Activated CD4-positive, CD25-positive, alpha-beta regulatory T cell treated with anti-CD3 and anti-CD28 coated beads, Interleukin-2, amount 50 U/mL, for 72 hours (primary cell): ENCODE results near the gene UGT1A7.
A peak's percentile ranks its signal among the peaks of the same experiment; 100 is the strongest.

ENCODE experiments used
- DNase-seq: peaks from one replicate; pipeline ENCODE4 v3.0.0; 2021

The UGT1A7 gene

DNA sequence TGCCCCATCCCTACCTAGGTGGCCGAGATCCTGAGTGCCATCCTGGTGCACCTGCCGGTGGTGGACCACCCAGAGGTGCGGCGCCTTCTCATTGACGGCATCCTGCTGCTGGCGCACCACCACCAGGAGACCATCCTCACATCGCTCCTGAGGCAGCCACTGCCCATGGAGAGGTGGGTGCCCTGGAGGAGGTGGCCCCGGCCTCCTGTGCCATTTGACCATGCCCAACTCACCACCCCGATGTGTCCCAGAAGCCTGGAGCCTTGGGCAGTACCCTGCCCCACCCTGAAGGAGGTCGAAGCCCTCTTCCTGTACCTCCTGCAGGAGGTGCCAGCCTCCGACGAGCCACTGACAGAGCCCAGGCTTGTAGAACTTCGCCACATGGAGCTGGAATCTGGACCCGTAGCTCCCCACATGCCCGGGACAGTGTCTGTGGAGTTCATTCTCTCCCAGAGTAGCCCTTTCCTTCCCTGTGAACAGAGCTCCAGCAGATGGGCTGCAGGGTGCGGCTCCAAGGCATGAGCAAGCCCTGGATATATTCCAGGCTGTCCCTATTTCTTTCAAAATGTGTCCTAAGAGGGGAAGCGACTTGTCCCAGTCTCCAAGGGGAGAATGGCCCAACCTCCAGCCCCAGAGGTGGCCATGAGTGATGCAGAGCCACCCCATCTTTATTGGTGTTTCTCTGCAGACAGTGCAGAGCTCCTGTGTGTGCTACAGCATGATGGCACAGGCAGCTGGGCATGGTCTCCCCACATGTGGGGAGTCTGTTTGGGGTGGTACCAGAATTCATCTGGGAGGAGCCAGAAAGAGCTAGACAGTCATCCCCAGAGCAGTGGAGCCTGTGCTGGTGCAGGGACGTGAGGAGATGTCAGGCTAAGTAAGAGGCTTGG, 138.4 kb downstream of the UGT1A7 start:
- DNase-seq, result peak; percentile 4

DNA sequence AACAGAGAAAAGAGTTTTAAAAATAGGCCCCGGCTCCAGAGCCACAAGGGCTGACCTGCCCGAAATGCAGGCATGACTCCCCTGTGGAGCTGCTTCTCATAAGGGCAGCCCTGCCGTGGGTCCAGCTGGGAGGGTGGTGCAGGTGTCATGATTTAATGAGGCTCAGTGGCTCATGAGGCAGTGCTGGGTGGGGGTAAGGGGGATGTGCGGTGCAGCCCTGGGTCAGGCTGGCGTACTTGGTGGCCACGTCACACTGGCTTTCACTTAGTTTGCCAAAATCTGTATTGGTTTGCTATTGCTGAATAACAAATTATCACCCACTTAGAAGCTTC, 139.0 kb downstream of the UGT1A7 start:
- DNase-seq, result peak; percentile 21

DNA sequence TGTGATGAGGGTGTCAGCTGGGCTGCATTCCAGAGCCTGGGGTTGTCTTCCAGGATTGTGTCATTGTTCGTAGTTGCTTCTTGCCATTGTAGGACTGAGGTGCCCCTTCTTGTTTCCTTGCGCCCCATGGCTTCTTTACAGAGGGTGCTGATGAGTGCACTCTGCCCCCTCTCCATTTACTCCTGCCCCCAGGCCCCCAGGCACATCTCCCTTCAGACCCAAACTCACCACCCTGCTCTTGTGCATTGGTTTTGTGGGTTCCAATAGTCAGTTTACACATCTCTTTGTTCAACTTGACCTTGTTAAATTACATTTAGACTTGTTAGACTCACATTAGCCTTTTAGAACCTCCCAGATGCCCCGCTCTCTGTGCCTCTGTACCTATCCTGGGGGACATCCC, 139.5 kb downstream of the UGT1A7 start:
- DNase-seq, result peak; percentile 12

DNA sequence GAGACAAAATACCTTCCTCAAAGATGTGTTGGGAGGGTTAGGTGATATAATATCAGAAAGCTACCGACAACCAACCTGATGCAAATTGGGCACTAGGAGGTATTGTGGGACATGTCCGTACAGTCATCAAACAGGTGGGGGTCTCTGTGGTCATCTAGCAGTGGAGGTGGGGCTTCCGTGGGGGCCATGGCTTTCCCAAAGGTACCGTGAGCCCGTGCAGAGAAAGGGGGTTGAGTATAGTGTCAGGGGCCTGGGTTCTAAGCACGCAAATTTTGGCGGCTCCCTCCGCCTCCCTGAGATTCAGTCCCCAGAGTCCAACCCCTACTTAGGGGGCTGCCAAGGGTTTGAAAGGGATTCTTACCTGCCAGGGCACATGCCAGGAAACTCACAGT, 140.0 kb downstream of the UGT1A7 start:
- peak; percentile 14 for DNase-seq

GRCh38 chr2:233822101-233822771, 140.5 kb downstream of the UGT1A7 start:
- peak; percentile 16 for DNase-seq
